B cell (primary cell): ENCODE data around the gene IPCEF1. TPM values are rescaled to one million over a fixed set of nuclear protein-coding genes. Genes with fewer than 3 reads are reported as not detected.

Experiments
- ATAC-seq: fragments of 200-7000 bp; cut with Tn5 transposase; one replicate; pipeline ENCODE4 v1.10.0; 2021; ENCODE audit warnings: low read depth, mild to moderate bottlenecking, moderate number of reproducible peaks, moderate library complexity
- CTCF ChIA-PET: fragments of 350-600 bp; sonication (Branson Sonifier 250); formaldehyde crosslinking; loops from one replicate; lab custom pipeline; 2021; ENCODE audit warnings: antibody characterized with exemption, inconsistent platforms; lab: Charles Lee
- POLR2A ChIA-PET: fragments of 350-600 bp; sonication (Branson Sonifier 250); formaldehyde crosslinking; loops from one replicate; lab custom pipeline; 2021; ENCODE audit warnings: antibody characterized with exemption; lab: Charles Lee
- DNase-seq: peaks from one replicate; pipeline ENCODE4 v3.0.0; 2013
- H2AFZ ChIP-seq: 2 replicates; pipeline ENCODE4 v1.6.1; 2012; ENCODE audit warnings: mild to moderate bottlenecking, low read depth, low read length; ENCODE audit not compliant: insufficient read depth, poor library complexity, severe bottlenecking
- H3K27ac ChIP-seq, 2 donors: 1 replicate in 1 of 2; 2 replicates in 1 of 2; pipeline ENCODE4 v1.5.1; 2012 to 2013; ENCODE audit warnings: low read length in 2 of 2, mild to moderate bottlenecking in 2 of 2, moderate library complexity in 1 of 2
- H3K27me3 ChIP-seq, 4 experiments: fragments of 200-600 bp in 1 of 4; sonication (generic) in 1 of 4; replicated peaks in 1 of 4; 1 replicate in 2 of 4; 2 replicates in 2 of 4; pipeline versions ENCODE4 v1.6.1 to v1.7.0; 2013 to 2016; ENCODE audit warnings: low read length in 3 of 4, mild to moderate bottlenecking in 2 of 4, mixed read lengths in 1 of 4, moderate library complexity in 1 of 4; ENCODE audit not compliant: insufficient read depth in 4 of 4, control insufficient read depth in 3 of 4; ENCODE audit errors: control extremely low read depth in 1 of 4
- H3K36me3 ChIP-seq, 2 experiments: replicated peaks in 1 of 2; 1 replicate in 1 of 2; 2 replicates in 1 of 2; pipeline versions ENCODE4 v1.6.1 to v1.7.1; 2013; ENCODE audit warnings: low read length in 1 of 2; ENCODE audit not compliant: insufficient read depth in 2 of 2, control insufficient read depth in 1 of 2; ENCODE audit errors: control extremely low read depth in 1 of 2, extremely low read depth in 1 of 2
- H3K4me1 ChIP-seq, 2 donors: fragments of 200-600 bp in 1 of 2; sonication (generic) in 1 of 2; 1 replicate in 1 of 2; 2 replicates in 1 of 2; pipeline versions ENCODE4 v1.5.1 to v1.6.1; 2013 to 2017; ENCODE audit warnings: low read length in 2 of 2; ENCODE audit not compliant: control insufficient read depth in 2 of 2, insufficient read depth in 2 of 2
- H3K4me2 ChIP-seq: replicated peaks from 2 replicates; pipeline ENCODE3; 2012; ENCODE audit warnings: mild to moderate bottlenecking, low read depth, low read length; ENCODE audit not compliant: poor library complexity, severe bottlenecking
- H3K4me3 ChIP-seq, 5 experiments: fragments of 200-600 bp in 1 of 5; sonication (generic) in 1 of 5; 1 replicate in 3 of 5; 2 replicates in 2 of 5; pipeline versions ENCODE4 v1.5.1 to v1.7.0; 2011 to 2016; ENCODE audit warnings: low read length in 4 of 5, mild to moderate bottlenecking in 4 of 5, low read depth in 2 of 5, control low read depth in 1 of 5, moderate library complexity in 1 of 5; ENCODE audit not compliant: insufficient read depth in 1 of 5; ENCODE audit errors: control extremely low read depth in 1 of 5, extremely low read depth in 1 of 5
- H3K79me2 ChIP-seq: fragments of 200-600 bp; sonication (generic); one replicate; pipeline ENCODE4 v1.6.0; 2016; ENCODE audit warnings: low read length; ENCODE audit not compliant: control insufficient read depth, insufficient read depth
- H3K9ac ChIP-seq: fragments of 200-600 bp; sonication (generic); 2 replicates; pipeline ENCODE4 v1.6.1; 2017; ENCODE audit warnings: mild to moderate bottlenecking, low read length, moderate library complexity
- H3K9me3 ChIP-seq, 3 donors: one replicate each; pipeline versions ENCODE4 v1.6.1 to v1.7.1; 2013; ENCODE audit warnings: low read length in 2 of 3; ENCODE audit not compliant: control insufficient read depth in 2 of 3, insufficient read depth in 1 of 3; ENCODE audit errors: control extremely low read depth in 1 of 3
- H4K20me1 ChIP-seq: 2 replicates; pipeline ENCODE4 v1.6.0; 2012; ENCODE audit warnings: mild to moderate bottlenecking, low read length; ENCODE audit not compliant: insufficient read depth, control insufficient read depth, poor library complexity, severe bottlenecking
- H3K27ac Mint-ChIP-seq: one replicate; pipeline ENCODE4 v1.8.0; 2021; ENCODE audit warnings: mixed read lengths
- H3K27me3 Mint-ChIP-seq: one replicate; pipeline ENCODE4 v1.8.0; 2021; ENCODE audit warnings: mixed read lengths
- H3K4me1 Mint-ChIP-seq: one replicate; pipeline ENCODE4 v1.8.0; 2021; ENCODE audit warnings: mixed read lengths
- H3K4me3 Mint-ChIP-seq: one replicate; pipeline ENCODE4 v1.8.0; 2021; ENCODE audit warnings: mixed read lengths
- H3K9me3 Mint-ChIP-seq: one replicate; pipeline ENCODE4 v1.8.0; 2022; ENCODE audit warnings: mixed read lengths; ENCODE audit not compliant: insufficient read depth
- EZH2 ChIP-seq: IDR thresholded peaks from 2 replicates; pipeline ENCODE4 v1.6.1; 2012; ENCODE audit warnings: borderline replicate concordance, low read depth, mild to moderate bottlenecking, moderate library complexity, low read length; ENCODE audit not compliant: insufficient read depth, poor library complexity, severe bottlenecking
- WGBS: methylation state at CpG from one replicate; pipeline ENCODE4 v1.1.5; 2013; ENCODE audit warnings: missing lambda C conversion rate; ENCODE audit not compliant: insufficient coverage; 5-methylcytosine and 5-hydroxymethylcytosine counted together
- intact Hi-C: fragments of 100-400 bp; cut with micrococcal nuclease; formaldehyde crosslinking; loops from one replicate; pipeline ENCODE4 v1.10.0; 2022
- polyA plus RNA-seq: library from polyadenylated mRNA; depleted of rRNA; stranded (reverse); fragments of >200 nt; gene quantifications from 2 replicates; pipeline ENCODE4 v1.2.3, GENCODE V29; 2012
- total RNA-seq, 2 donors: library from RNA; stranded (reverse); fragments of 120-200 nt in 1 of 2; gene quantifications; 1 replicate in 1 of 2; 2 replicates in 1 of 2; pipeline versions ENCODE4 v1.2.3 to v1.2.4, GENCODE V29; 2013 to 2022
- TF ChIP-seq, protein P1 (sequence below): fragments of 200-600 bp; IDR thresholded peaks from one replicate; pipeline ENCODE4 v1.8.0; 2022; ENCODE audit warnings: antibody characterized with exemption, mild to moderate bottlenecking

IPCEF1 gene
- total and polyA plus RNA-seq, 2 donors (not counting 1 experiment from before 2014, with no cell fraction given), result 0.22 to 0.94 TPM

- no peak overlapping the region for H2AFZ ChIP-seq
- no peaks in the 10 kb centered on the region for H3K27me3 ChIP-seq
- H3K36me3 ChIP-seq, result no peaks in the 10 kb centered on the region
- no peak overlapping the region for H3K4me2 ChIP-seq
- Mint-ChIP-seq H3K27ac (no peak overlapping the region), H3K4me1 (no peaks in the 10 kb centered on the region), H3K4me3 (no peak overlapping the region), H3K27me3 (no peaks in the 10 kb centered on the region), H3K9me3 (no peaks in the 10 kb centered on the region)
- no peak for DNase-seq
- ChIA-PET CTCF (no interaction called here), POLR2A (no interaction called here)
- H3K4me1 ChIP-seq, result no peaks in the 10 kb centered on the region
- intact Hi-C loops, result no loop called here
- TF ChIP-seq, protein P1, sequence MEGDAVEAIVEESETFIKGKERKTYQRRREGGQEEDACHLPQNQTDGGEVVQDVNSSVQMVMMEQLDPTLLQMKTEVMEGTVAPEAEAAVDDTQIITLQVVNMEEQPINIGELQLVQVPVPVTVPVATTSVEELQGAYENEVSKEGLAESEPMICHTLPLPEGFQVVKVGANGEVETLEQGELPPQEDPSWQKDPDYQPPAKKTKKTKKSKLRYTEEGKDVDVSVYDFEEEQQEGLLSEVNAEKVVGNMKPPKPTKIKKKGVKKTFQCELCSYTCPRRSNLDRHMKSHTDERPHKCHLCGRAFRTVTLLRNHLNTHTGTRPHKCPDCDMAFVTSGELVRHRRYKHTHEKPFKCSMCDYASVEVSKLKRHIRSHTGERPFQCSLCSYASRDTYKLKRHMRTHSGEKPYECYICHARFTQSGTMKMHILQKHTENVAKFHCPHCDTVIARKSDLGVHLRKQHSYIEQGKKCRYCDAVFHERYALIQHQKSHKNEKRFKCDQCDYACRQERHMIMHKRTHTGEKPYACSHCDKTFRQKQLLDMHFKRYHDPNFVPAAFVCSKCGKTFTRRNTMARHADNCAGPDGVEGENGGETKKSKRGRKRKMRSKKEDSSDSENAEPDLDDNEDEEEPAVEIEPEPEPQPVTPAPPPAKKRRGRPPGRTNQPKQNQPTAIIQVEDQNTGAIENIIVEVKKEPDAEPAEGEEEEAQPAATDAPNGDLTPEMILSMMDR, result no peak
- no peak for TF ChIP-seq EZH2
- no peak overlapping the region for H3K9ac ChIP-seq
- no peak for ATAC-seq
- WGBS, result 100% methylated on average over 1 of the region's 2 CpGs
- no peaks in the 10 kb centered on the region for H4K20me1 ChIP-seq
- H3K79me2 ChIP-seq, result no peaks in the 10 kb centered on the region
- H3K9me3 ChIP-seq, result no peaks in the 10 kb centered on the region
- no peak overlapping the region for H3K4me3 ChIP-seq
- H3K27ac ChIP-seq, result no peak overlapping the region
Observed at GRCh38 chr6:154112181-154112809, 244.3 kb downstream of the IPCEF1 start.

GRCh38 chr6:154111025-154111424 lies 245.6 kb downstream of the IPCEF1 start:
- Histone ChIP-seq H3K9ac (no peak overlapping the region), H3K27me3 (no peaks in the 10 kb centered on the region), H2AFZ (no peak overlapping the region), H3K79me2 (no peaks in the 10 kb centered on the region), H3K36me3 (no peaks in the 10 kb centered on the region), H4K20me1 (no peaks in the 10 kb centered on the region), H3K4me1 (no peaks in the 10 kb centered on the region), H3K27ac (no peak overlapping the region), H3K9me3 (no peaks in the 10 kb centered on the region), H3K4me3 (no peak overlapping the region), H3K4me2 (no peak overlapping the region)
- CTCF ChIA-PET, result no interaction called here
- Mint-ChIP-seq H3K4me1 (no peaks in the 10 kb centered on the region), H3K9me3 (no peaks in the 10 kb centered on the region), H3K27me3 (no peaks in the 10 kb centered on the region), H3K27ac (no peak overlapping the region), H3K4me3 (no peak overlapping the region)
- intact Hi-C loops, result no loop called here
- DNase-seq, result no peak
- no peak for TF ChIP-seq EZH2
- TF ChIP-seq, protein P1, result no peak
- WGBS, result no CpG with 5 or more reads among the region's 1 CpG
- POLR2A ChIA-PET, result no interaction called here
- ATAC-seq, result no peak
